ENCODE data around the gene BMP5. TPM values are rescaled to one million over a fixed set of nuclear protein-coding genes. Genes with fewer than 3 reads are reported as not detected.
A peak's percentile ranks its signal among the peaks of the same experiment; 100 is the strongest.

BMP5 gene
- total RNA-seq, 1 experiment from 2014 or later = 17.7 TPM

- Histone ChIP-seq H3K36me3 (ENCODE audit: control insufficient read depth, insufficient read depth, low read length) (no peaks in the 10 kb centered on the region), H3K27ac (ENCODE audit: low read length) (peak overlapping the region; percentile 60), H3K4me3 (ENCODE audit: low read depth in 2 of 2, low read length in 2 of 2) (no peak overlapping the region), H3K9me3 (ENCODE audit: control insufficient read depth, insufficient read depth, low read depth, low read length) (no peaks in the 10 kb centered on the region), H3K27me3 (ENCODE audit: control insufficient read depth, insufficient read depth, low read length) (no peaks in the 10 kb centered on the region), H3K4me1 (ENCODE audit: control insufficient read depth, insufficient read depth, low read length) (peaks cover 19% of the 10 kb centered on the region)
- ChIA-PET POLR2A (no interaction called here), CTCF (no interaction called here)
- in situ Hi-C loops (cut with HindIII; ENCODE audit: low pct_unique_long_range_greater_than_20kb, low sequenced_read_pairs) (no loop called here), intact Hi-C loops (cut with micrococcal nuclease; ENCODE audit: unreplicated experiment) (loop anchor here (10.0 kb wide), 1 partner anchor 125 kb away; no protein-coding TSS in a partner anchor)
- no peak for DNase-seq (ENCODE audit: low read depth, low spot score)
- BruUV-seq (replicated peaks) = no TSS peak
- no peak for TF ChIP-seq TCF7L2 (IDR thresholded peaks at IDR 0.05; ENCODE audit: low read depth, low read length)
- TF ChIP-seq, protein P1, sequence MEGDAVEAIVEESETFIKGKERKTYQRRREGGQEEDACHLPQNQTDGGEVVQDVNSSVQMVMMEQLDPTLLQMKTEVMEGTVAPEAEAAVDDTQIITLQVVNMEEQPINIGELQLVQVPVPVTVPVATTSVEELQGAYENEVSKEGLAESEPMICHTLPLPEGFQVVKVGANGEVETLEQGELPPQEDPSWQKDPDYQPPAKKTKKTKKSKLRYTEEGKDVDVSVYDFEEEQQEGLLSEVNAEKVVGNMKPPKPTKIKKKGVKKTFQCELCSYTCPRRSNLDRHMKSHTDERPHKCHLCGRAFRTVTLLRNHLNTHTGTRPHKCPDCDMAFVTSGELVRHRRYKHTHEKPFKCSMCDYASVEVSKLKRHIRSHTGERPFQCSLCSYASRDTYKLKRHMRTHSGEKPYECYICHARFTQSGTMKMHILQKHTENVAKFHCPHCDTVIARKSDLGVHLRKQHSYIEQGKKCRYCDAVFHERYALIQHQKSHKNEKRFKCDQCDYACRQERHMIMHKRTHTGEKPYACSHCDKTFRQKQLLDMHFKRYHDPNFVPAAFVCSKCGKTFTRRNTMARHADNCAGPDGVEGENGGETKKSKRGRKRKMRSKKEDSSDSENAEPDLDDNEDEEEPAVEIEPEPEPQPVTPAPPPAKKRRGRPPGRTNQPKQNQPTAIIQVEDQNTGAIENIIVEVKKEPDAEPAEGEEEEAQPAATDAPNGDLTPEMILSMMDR (IDR thresholded peaks at IDR 0.05) = no peak
- TF ChIP-seq POLR2AphosphoS5 (IDR thresholded peaks at IDR 0.05; ENCODE audit: low read depth, low read length) = no peak
- TF ChIP-seq SIN3A (IDR thresholded peaks at IDR 0.05; ENCODE audit: borderline replicate concordance, insufficient read depth, low read depth, low read length) = no peak
- no peak for TF ChIP-seq REST (IDR thresholded peaks at IDR 0.05; ENCODE audit: insufficient read depth in 1 of 2, low read depth in 2 of 2, low read length in 1 of 2)
- ATAC-seq = no peak
Measured at GRCh38 chr6:55819811-55820210, 55.6 kb downstream of the BMP5 start.

- ATAC-seq = no peak
- ChIA-PET CTCF (no interaction called here), POLR2A (no interaction called here)
- DNase-seq (ENCODE audit: low read depth, low spot score) = no peak
- TF ChIP-seq POLR2AphosphoS5 (IDR thresholded peaks at IDR 0.05; ENCODE audit: low read depth, low read length) = no peak
- TF ChIP-seq REST (IDR thresholded peaks at IDR 0.05; ENCODE audit: insufficient read depth in 1 of 2, low read depth in 2 of 2, low read length in 1 of 2) = no peak
- TF ChIP-seq, protein P1 (IDR thresholded peaks at IDR 0.05) = no peak
- no peak overlapping the region for H3K4me3 ChIP-seq (ENCODE audit: low read depth in 2 of 2, low read length in 2 of 2)
- H3K9me3 ChIP-seq (ENCODE audit: control insufficient read depth, insufficient read depth, low read depth, low read length) = no peaks in the 10 kb centered on the region
- intact Hi-C loops (cut with micrococcal nuclease; ENCODE audit: unreplicated experiment) = no loop called here
- H3K27me3 ChIP-seq (ENCODE audit: control insufficient read depth, insufficient read depth, low read length) = no peaks in the 10 kb centered on the region
- BruUV-seq (replicated peaks) = no TSS peak
- H3K27ac ChIP-seq (ENCODE audit: low read length) = peak overlapping the region; percentile 45; the same call in 1 of the 2 replicates
- peaks cover 6% of the 10 kb centered on the region for H3K4me1 ChIP-seq (ENCODE audit: control insufficient read depth, insufficient read depth, low read length)
- in situ Hi-C loops (cut with HindIII; ENCODE audit: low pct_unique_long_range_greater_than_20kb, low sequenced_read_pairs) = no loop called here
- H3K36me3 ChIP-seq (ENCODE audit: control insufficient read depth, insufficient read depth, low read length) = no peaks in the 10 kb centered on the region
Measured at GRCh38 chr6:55818482-55818881, 56.9 kb downstream of the BMP5 start.
